GM23248 (cell line): ENCODE measurements around the gene TRIM41. TPM values are rescaled to one million over a fixed set of nuclear protein-coding genes. Genes with fewer than 3 reads are reported as not detected.

Experiments used
- DNase-seq: peaks from one replicate; pipeline ENCODE4 v3.0.0-alpha.2; 2015
- H2AFZ ChIP-seq: fragments of 200-600 bp; sonication (generic); 2 replicates; pipeline ENCODE4 v1.6.1; 2016; ENCODE audit warnings: antibody characterized with exemption
- H3F3A ChIP-seq: fragments of 200-600 bp; sonication (generic); 2 replicates; pipeline ENCODE4 v1.6.1; 2016; ENCODE audit warnings: mild to moderate bottlenecking, antibody characterized with exemption, mixed run types; ENCODE audit not compliant: insufficient read depth
- H3K27ac ChIP-seq: fragments of 200-600 bp; sonication (generic); 2 replicates; pipeline ENCODE4 v1.5.1; 2016; ENCODE audit warnings: mild to moderate bottlenecking
- H3K27me3 ChIP-seq: fragments of 200-600 bp; sonication (generic); replicated peaks from 2 replicates; pipeline ENCODE4 v1.6.1; 2016; ENCODE audit warnings: mild to moderate bottlenecking; ENCODE audit not compliant: insufficient read depth
- H3K36me3 ChIP-seq: fragments of 200-600 bp; sonication (generic); 2 replicates; pipeline ENCODE4 v1.6.1; 2016; ENCODE audit warnings: low read depth, mild to moderate bottlenecking
- H3K4me1 ChIP-seq: fragments of 200-600 bp; sonication (generic); 2 replicates; pipeline ENCODE4 v1.6.1; 2016; ENCODE audit warnings: mild to moderate bottlenecking; ENCODE audit not compliant: insufficient read depth
- H3K4me2 ChIP-seq: fragments of 200-600 bp; sonication (generic); one replicate; pipeline ENCODE4 v1.6.1; 2016; ENCODE audit warnings: mild to moderate bottlenecking; ENCODE audit not compliant: unreplicated experiment
- H3K4me3 ChIP-seq: fragments of 200-600 bp; sonication (generic); 2 replicates; pipeline ENCODE4 v1.5.1; 2016; ENCODE audit warnings: mild to moderate bottlenecking
- H3K79me2 ChIP-seq: fragments of 200-600 bp; sonication (generic); 2 replicates; pipeline ENCODE4 v1.6.1; 2016; ENCODE audit warnings: mild to moderate bottlenecking; ENCODE audit not compliant: insufficient read depth
- H3K9ac ChIP-seq: fragments of 200-600 bp; sonication (generic); 2 replicates; pipeline ENCODE4 v1.6.1; 2016; ENCODE audit warnings: mild to moderate bottlenecking
- H3K9me2 ChIP-seq: fragments of 200-600 bp; sonication (generic); 2 replicates; pipeline ENCODE4 v1.6.1; 2016; ENCODE audit warnings: mixed run types, mild to moderate bottlenecking, moderate library complexity; ENCODE audit not compliant: insufficient read depth
- H3K9me3 ChIP-seq: fragments of 200-600 bp; sonication (generic); one replicate; pipeline ENCODE4 v1.6.1; 2017; ENCODE audit warnings: low read depth
- H4K20me1 ChIP-seq: fragments of 200-600 bp; sonication (generic); 2 replicates; pipeline ENCODE4 v1.6.0; 2016; ENCODE audit not compliant: insufficient read depth
- EZH2 ChIP-seq: fragments of 200-600 bp; sonication (generic); IDR thresholded peaks from 2 replicates; pipeline ENCODE4 v1.6.1; 2018; ENCODE audit warnings: antibody characterized with exemption, mild to moderate bottlenecking; ENCODE audit not compliant: insufficient read depth, poor library complexity, severe bottlenecking
- EZH2phosphoT487 ChIP-seq: fragments of 200-600 bp; sonication (generic); IDR thresholded peaks from 2 replicates; pipeline ENCODE4 v1.6.1; 2018; ENCODE audit warnings: antibody characterized with exemption, moderate library complexity, mild to moderate bottlenecking, low read depth; ENCODE audit not compliant: insufficient read depth
- WGBS, 2 experiments: methylation state at CpG; one replicate each; pipeline ENCODE4 v1.1.6; 2015 to 2017; ENCODE audit warnings: low lambda C conversion rate in 2 of 2, low coverage in 1 of 2; ENCODE audit errors: missing lambda C conversion rate in 2 of 2; 5-methylcytosine and 5-hydroxymethylcytosine counted together
- in situ Hi-C: fragments of 300-500 bp; cut with MboI; formaldehyde crosslinking; loops from 2 replicates; pipeline ENCODE4 v1.15.0; 2020
- polyA plus RNA-seq: library from polyadenylated mRNA; unstranded; fragments of >200 nt; fragmentation: Nextera tagmentation; extraction: Ambion mirVana; gene quantifications from 2 replicates; pipeline ENCODE4 v1.2.1, GENCODE V29; 2016
- total RNA-seq: library from RNA; depleted of rRNA; stranded (reverse); fragments of >200 nt; shearing (Covaris generic); gene quantifications from 2 replicates; pipeline ENCODE4 v1.2.3, GENCODE V29; 2014

Gene TRIM41
- total and polyA plus RNA-seq, 2 experiments from 2014 or later: 3.8 to 18.6 TPM

DNA sequence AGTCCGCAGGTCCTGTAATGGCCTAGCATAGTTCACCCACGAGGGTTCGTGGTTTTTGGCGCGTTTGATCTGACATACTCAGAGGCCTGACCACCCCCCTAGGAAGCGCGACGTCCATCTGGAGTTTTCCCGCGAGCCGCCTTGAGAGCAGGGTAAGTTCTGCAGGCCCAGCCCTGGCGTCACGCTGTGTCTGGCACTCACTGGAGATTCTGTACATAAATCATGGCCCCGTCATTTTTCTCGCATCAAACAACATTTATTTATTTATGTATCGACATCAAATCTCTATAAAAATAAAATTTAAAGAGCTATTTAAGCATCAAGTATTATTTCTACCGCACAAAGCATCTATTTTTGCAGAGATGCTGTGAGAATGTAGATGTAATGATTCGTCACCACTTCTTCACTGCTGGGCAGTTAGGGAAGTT lies 437 bp upstream of the TRIM41 start:
- Histone ChIP-seq H3K27me3 (no peaks in the 10 kb centered on the region), H3K27ac (peak overlapping the region; percentile 90), H3K36me3 (no peaks in the 10 kb centered on the region; the same call in 1 of the 2 replicates), H4K20me1 (no peaks in the 10 kb centered on the region), H3K9ac (peak overlapping the region; percentile 92), H3K9me2 (no peaks in the 10 kb centered on the region), H3K79me2 (peaks cover 41% of the 10 kb centered on the region), H3K4me3 (peak overlapping the region; percentile 83), H3K4me2 (peak overlapping the region; percentile 86), H3K4me1 (0 out of 2 replicates have a peak, but pooled peaks cover 12% of the 10 kb centered on the region), H3K9me3 (no peaks in the 10 kb centered on the region), H2AFZ (peak overlapping the region; percentile 79), H3F3A (peaks cover 19% of the 10 kb centered on the region)
- in situ Hi-C loops: no loop called here
- DNase-seq: peak; percentile 79
- TF ChIP-seq EZH2: no peak
- TF ChIP-seq EZH2phosphoT487: no peak
- 1 to 2% methylated on average over 18 of the region's 18 CpGs for WGBS, 2 experiments

DNA sequence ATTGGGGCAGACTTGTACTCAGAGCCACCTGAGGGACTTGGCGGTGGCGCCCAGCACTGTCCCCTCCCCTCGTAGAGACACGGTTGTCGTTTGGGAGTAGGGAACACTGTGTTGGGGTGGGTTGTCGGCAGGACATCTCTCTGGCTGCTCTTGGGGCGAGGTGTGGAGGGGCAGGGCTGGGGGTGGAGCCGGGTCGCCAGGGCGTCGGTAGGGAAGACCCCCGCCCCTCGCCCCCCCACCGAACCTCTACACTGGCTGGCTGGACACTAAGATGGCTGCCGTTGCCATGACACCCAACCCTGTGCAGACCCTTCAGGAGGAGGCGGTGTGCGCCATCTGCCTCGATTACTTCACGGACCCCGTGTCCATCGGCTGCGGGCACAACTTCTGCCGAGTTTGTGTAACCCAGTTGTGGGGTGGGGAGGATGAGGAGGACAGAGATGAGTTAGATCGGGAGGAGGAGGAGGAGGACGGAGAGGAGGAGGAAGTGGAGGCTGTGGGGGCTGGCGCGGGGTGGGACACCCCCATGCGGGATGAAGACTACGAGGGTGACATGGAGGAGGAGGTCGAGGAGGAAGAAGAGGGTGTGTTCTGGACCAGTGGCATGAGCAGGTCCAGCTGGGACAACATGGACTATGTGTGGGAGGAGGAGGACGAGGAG lies 778 bp downstream of the TRIM41 start:
- Histone ChIP-seq H3K27me3 (no peaks in the 10 kb centered on the region), H2AFZ (peak overlapping the region; percentile 79; the same call in 1 of the 2 replicates), H3K4me2 (peak overlapping the region; percentile 86), H3K9ac (peak overlapping the region; percentile 92), H3K4me3 (peak overlapping the region; percentile 83), H4K20me1 (no peaks in the 10 kb centered on the region), H3K9me2 (no peaks in the 10 kb centered on the region), H3K36me3 (no peaks in the 10 kb centered on the region; the same call in 1 of the 2 replicates), H3F3A (peaks cover 16% of the 10 kb centered on the region), H3K9me3 (no peaks in the 10 kb centered on the region), H3K4me1 (0 out of 2 replicates have a peak, but pooled peaks cover 12% of the 10 kb centered on the region), H3K27ac (peak overlapping the region; percentile 90), H3K79me2 (peaks cover 52% of the 10 kb centered on the region)
- in situ Hi-C loops: no loop called here
- no peak for TF ChIP-seq EZH2
- no peak for TF ChIP-seq EZH2phosphoT487
- peak; percentile 64 for DNase-seq
- WGBS, 2 experiments: 1 to 2% methylated on average over 14 to 30 of the region's 31 CpGs

DNA sequence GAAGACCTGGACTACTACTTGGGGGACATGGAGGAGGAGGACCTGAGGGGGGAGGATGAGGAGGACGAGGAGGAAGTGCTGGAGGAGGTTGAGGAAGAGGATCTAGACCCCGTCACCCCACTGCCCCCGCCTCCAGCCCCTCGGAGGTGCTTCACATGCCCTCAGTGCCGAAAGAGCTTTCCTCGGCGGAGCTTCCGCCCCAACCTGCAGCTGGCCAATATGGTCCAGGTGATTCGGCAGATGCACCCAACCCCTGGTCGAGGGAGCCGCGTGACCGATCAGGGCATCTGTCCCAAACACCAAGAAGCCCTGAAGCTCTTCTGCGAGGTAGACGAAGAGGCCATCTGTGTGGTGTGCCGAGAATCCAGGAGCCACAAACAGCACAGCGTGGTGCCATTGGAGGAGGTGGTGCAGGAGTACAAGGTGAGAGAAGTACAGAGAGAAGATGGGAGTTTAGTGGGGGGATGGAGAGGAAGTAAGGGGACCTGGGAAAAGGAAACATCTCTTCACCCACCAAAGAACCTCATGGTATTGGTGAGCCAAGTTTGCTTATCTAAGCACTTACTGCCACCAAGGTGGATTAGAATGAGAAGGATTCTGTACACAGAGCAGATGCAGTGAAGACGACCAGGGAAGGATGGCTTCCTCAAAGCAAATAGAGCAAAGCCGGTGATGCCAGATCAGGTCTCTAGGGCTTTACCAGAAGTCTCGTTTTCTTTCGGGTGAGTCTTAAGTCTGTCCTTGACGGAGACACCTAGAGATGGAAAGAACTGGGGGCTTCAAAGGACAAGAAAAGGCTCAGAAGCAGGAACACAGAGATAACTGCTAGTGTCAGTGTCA lies 1.5 kb downstream of the TRIM41 start:
- no peaks in the 10 kb centered on the region for H3K9me2 ChIP-seq
- H3K9me3 ChIP-seq: no peaks in the 10 kb centered on the region
- H3K4me1 ChIP-seq: 0 out of 2 replicates have a peak, but pooled peaks cover 12% of the 10 kb centered on the region
- 0 out of 2 replicates have a peak overlapping the region, but pooled peaks have one; percentile 79 for H2AFZ ChIP-seq
- H3K27me3 ChIP-seq: no peaks in the 10 kb centered on the region
- H3K27ac ChIP-seq: no peak overlapping the region
- peaks cover 57% of the 10 kb centered on the region for H3K79me2 ChIP-seq
- 76% methylated on average over 19 to 21 of the region's 22 CpGs for WGBS, 2 experiments
- TF ChIP-seq EZH2: no peak
- no peak for TF ChIP-seq EZH2phosphoT487
- no peaks in the 10 kb centered on the region for H4K20me1 ChIP-seq
- H3K4me2 ChIP-seq: peak overlapping the region; percentile 86
- peak overlapping the region; percentile 83 for H3K4me3 ChIP-seq
- peaks cover 21% of the 10 kb centered on the region for H3F3A ChIP-seq
- H3K9ac ChIP-seq: peak overlapping the region; percentile 92
- H3K36me3 ChIP-seq: no peaks in the 10 kb centered on the region; the same call in 1 of the 2 replicates
- DNase-seq: no peak
- in situ Hi-C loops: no loop called here

DNA sequence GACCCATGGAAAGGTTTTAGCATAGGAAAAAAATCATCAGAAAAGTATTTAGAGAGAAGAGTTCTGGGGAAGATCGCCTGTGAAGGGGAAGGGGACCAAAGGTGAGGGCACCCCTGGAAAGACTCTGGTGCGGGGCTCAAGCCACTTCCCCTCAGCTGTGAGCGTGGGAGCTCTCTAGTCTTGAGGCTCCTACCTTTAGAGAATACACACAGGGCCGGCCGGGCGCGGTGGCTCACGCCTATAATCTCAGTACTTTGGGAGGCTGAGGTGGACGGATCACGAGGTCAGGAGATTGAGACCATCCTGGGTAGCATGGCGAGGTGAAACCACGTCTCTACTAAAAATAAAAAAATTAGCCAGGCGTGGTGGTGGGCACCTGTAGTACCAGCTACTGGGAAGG lies 6.9 kb downstream of the TRIM41 start:
- Histone ChIP-seq H3K9me2 (no peaks in the 10 kb centered on the region), H3K27me3 (no peaks in the 10 kb centered on the region), H3F3A (peaks cover 40% of the 10 kb centered on the region), H3K9ac (no peak overlapping the region), H3K79me2 (peaks cover 42% of the 10 kb centered on the region), H3K9me3 (no peaks in the 10 kb centered on the region), H3K4me2 (no peak overlapping the region), H3K27ac (no peak overlapping the region), H3K4me3 (no peak overlapping the region), H2AFZ (no peak overlapping the region), H3K4me1 (0 out of 2 replicates have a peak, but pooled peaks cover 3% of the 10 kb centered on the region), H4K20me1 (no peaks in the 10 kb centered on the region), H3K36me3 (peaks cover under 1% of the 10 kb centered on the region; the same call in 1 of the 2 replicates)
- no peak for TF ChIP-seq EZH2phosphoT487
- no peak for TF ChIP-seq EZH2
- 92 to 93% methylated on average over 13 of the region's 13 CpGs for WGBS, 2 experiments
- in situ Hi-C loops: no loop called here
- no peak for DNase-seq
